Activated CD4-positive, alpha-beta T cell treated with anti-CD3 and anti-CD28 coated beads, Interleukin-2, amount 50 U/mL, for 16 hours (primary cell): ENCODE data around the gene RBMS3.

Experiments used
- DNase-seq: peaks from one replicate; pipeline ENCODE4 v3.0.0-alpha.2; 2020

RBMS3 gene

GRCh38 chr3:29852767-29853166 lies 571.9 kb downstream of the RBMS3 start:
- DNase-seq, result no peak

- no peak for DNase-seq
These were observed 573.0 kb downstream of the RBMS3 start for GRCh38 chr3:29853841-29854397.

GRCh38 chr3:29854821-29855220 lies 574.0 kb downstream of the RBMS3 start:
- DNase-seq, result no peak

- DNase-seq, result no peak
These were observed 578.9 kb downstream of the RBMS3 start for GRCh38 chr3:29859726-29860270.

GRCh38 chr3:29864809-29865208 lies 583.9 kb downstream of the RBMS3 start:
- no peak for DNase-seq

GRCh38 chr3:29868543-29869101 lies 587.8 kb downstream of the RBMS3 start:
- DNase-seq, result no peak

GRCh38 chr3:29870136-29870535 lies 589.3 kb downstream of the RBMS3 start:
- DNase-seq, result no peak

GRCh38 chr3:29871087-29871486 lies 590.2 kb downstream of the RBMS3 start:
- no peak for DNase-seq

- DNase-seq, result no peak
These were observed 599.9 kb downstream of the RBMS3 start for GRCh38 chr3:29880809-29881208.

- no peak for DNase-seq
These were observed 606.6 kb downstream of the RBMS3 start for GRCh38 chr3:29887451-29887850.

- DNase-seq, result no peak
These were observed 608.3 kb downstream of the RBMS3 start for GRCh38 chr3:29889215-29889614.

GRCh38 chr3:29890801-29891200 lies 609.9 kb downstream of the RBMS3 start:
- DNase-seq, result no peak

- DNase-seq, result no peak
These were observed 612.2 kb downstream of the RBMS3 start for GRCh38 chr3:29892976-29893554.

GRCh38 chr3:29896856-29897255 lies 616.0 kb downstream of the RBMS3 start:
- DNase-seq, result no peak

- no peak for DNase-seq
These were observed 617.5 kb downstream of the RBMS3 start for GRCh38 chr3:29898171-29898965.

- no peak for DNase-seq
These were observed 618.1 kb downstream of the RBMS3 start for GRCh38 chr3:29899021-29899420.

- DNase-seq, result no peak
These were observed 620.2 kb downstream of the RBMS3 start for GRCh38 chr3:29901097-29901496.

GRCh38 chr3:29903600-29903999 lies 622.7 kb downstream of the RBMS3 start:
- no peak for DNase-seq

- no peak for DNase-seq
These were observed 626.0 kb downstream of the RBMS3 start for GRCh38 chr3:29906906-29907305.

- DNase-seq, result no peak
These were observed 631.9 kb downstream of the RBMS3 start for GRCh38 chr3:29912600-29913288.

- no peak for DNase-seq
These were observed 634.1 kb downstream of the RBMS3 start for GRCh38 chr3:29914861-29915524.

GRCh38 chr3:29919571-29919970 lies 638.7 kb downstream of the RBMS3 start:
- DNase-seq, result no peak
